Breast epithelium (tissue), 4 donors: ENCODE results near the gene POR. TPM values are rescaled to one million over a fixed set of nuclear protein-coding genes. Genes with fewer than 3 reads are reported as not detected.

Source experiments
- DNase-seq, 2 donors: peaks; one replicate each; pipeline ENCODE4 v3.0.0-alpha.2; 2019; ENCODE audit warnings: low spot score in 2 of 2
- H3K27ac ChIP-seq, 2 donors: fragments of 200-600 bp; sonication (generic) in 1 of 2; one replicate each; pipeline ENCODE4 v1.5.1; 2016 to 2019; ENCODE audit warnings: mild to moderate bottlenecking in 1 of 2
- H3K27me3 ChIP-seq, 2 donors: fragments of 200-600 bp; sonication (generic) in 1 of 2; one replicate each; pipeline versions ENCODE4 v1.5.1 to v1.6.0; 2017 to 2019; ENCODE audit warnings: control low read depth in 1 of 2, mild to moderate bottlenecking in 1 of 2
- H3K36me3 ChIP-seq: fragments of 200-600 bp; one replicate; pipeline ENCODE4 v1.5.1; 2019
- H3K4me1 ChIP-seq, 2 donors: fragments of 200-600 bp; sonication (generic); one replicate each; pipeline ENCODE4 v1.5.1; 2016 to 2019; ENCODE audit warnings: control low read depth in 1 of 2
- H3K4me3 ChIP-seq, 3 donors: fragments of 200-600 bp; sonication (generic); 1 replicate in 2 of 3; 2 replicates in 1 of 3; pipeline ENCODE4 v1.5.1; 2016 to 2019; ENCODE audit warnings: mild to moderate bottlenecking in 3 of 3, moderate library complexity in 2 of 3
- H3K9me3 ChIP-seq, 2 donors: fragments of 200-600 bp; sonication (generic) in 1 of 2; one replicate each; pipeline ENCODE4 v1.5.1; 2016 to 2019; ENCODE audit warnings: control low read depth in 1 of 2
- CTCF ChIP-seq, 3 donors: fragments of 450-650 bp; IDR thresholded peaks; one replicate each; pipeline ENCODE4 v1.5.1; 2016 to 2017; ENCODE audit warnings: antibody characterized with exemption in 3 of 3, mild to moderate bottlenecking in 3 of 3, moderate library complexity in 3 of 3
- POLR2A ChIP-seq: fragments of 450-650 bp; IDR thresholded peaks from one replicate; pipeline ENCODE4 v1.6.1; 2016; ENCODE audit warnings: antibody characterized with exemption, mild to moderate bottlenecking, moderate library complexity
- POLR2AphosphoS5 ChIP-seq, 3 donors: sonication (generic); formaldehyde crosslinking; IDR thresholded peaks; one replicate each; pipeline ENCODE4 v1.6.1; 2017; ENCODE audit warnings: antibody characterized with exemption in 3 of 3
- intact Hi-C: fragments of 100-400 bp; cut with DNase I; formaldehyde crosslinking; loops from one replicate; pipeline ENCODE4 v1.15.1; 2023; ENCODE audit warnings: low total_unique reads
- total RNA-seq, 3 donors: library from RNA; depleted of rRNA; stranded (reverse); fragments of >200 nt; gene quantifications; one replicate each; pipeline ENCODE4 v1.1.0, GENCODE V29; 2016

POR gene
- total RNA-seq, 3 donors from 2014 or later, result 62.1 to 123 (median 87.7) TPM

- peaks cover 0 to 4% of the 10 kb centered on the region in 2 donors for H3K4me1 ChIP-seq
- peak overlapping the region; percentile 73 to 90 for H3K27ac ChIP-seq
- intact Hi-C loops, result no loop called here
- H3K9me3 ChIP-seq, result no peaks in the 10 kb centered on the region
- H3K27me3 ChIP-seq, result no peaks in the 10 kb centered on the region
- DNase-seq, result peak in 1 of 2 donors; percentile 35
- no peaks in the 10 kb centered on the region for H3K36me3 ChIP-seq
- peak overlapping the region in 2 of 3 donors; percentile 11 to 39 for H3K4me3 ChIP-seq
- no peak for TF ChIP-seq POLR2A
- TF ChIP-seq CTCF (IDR thresholded peaks at IDR 0.05), result no peak
- TF ChIP-seq POLR2AphosphoS5 (IDR thresholded peaks at IDR 0.05), result peak; percentile 22 to 90 (median 84)
These were observed 51.4 kb downstream of the POR start for GRCh38 chr7:75966190-75966961.

GRCh38 chr7:75967055-75967454 is 52.1 kb downstream of the POR start:
- Histone ChIP-seq H3K4me3 (peak overlapping the region in 1 of 3 donors; percentile 28), H3K27ac (peak overlapping the region; percentile 52 to 90), H3K36me3 (no peaks in the 10 kb centered on the region), H3K9me3 (no peaks in the 10 kb centered on the region), H3K4me1 (peaks cover 0 to 4% of the 10 kb centered on the region in 2 donors), H3K27me3 (no peaks in the 10 kb centered on the region)
- intact Hi-C loops, result no loop called here
- TF ChIP-seq POLR2AphosphoS5 (IDR thresholded peaks at IDR 0.05) (no peak), POLR2A (no peak), CTCF (IDR thresholded peaks at IDR 0.05) (no peak)
- no peak for DNase-seq

GRCh38 chr7:75967487-75967997 is 52.6 kb downstream of the POR start:
- no peaks in the 10 kb centered on the region for H3K27me3 ChIP-seq
- TF ChIP-seq CTCF (IDR thresholded peaks at IDR 0.05) (no peak), POLR2A (no peak), POLR2AphosphoS5 (IDR thresholded peaks at IDR 0.05) (no peak)
- H3K27ac ChIP-seq, result peak overlapping the region; percentile 52 to 90
- intact Hi-C loops, result no loop called here
- H3K9me3 ChIP-seq, result no peaks in the 10 kb centered on the region
- peaks cover 0 to 4% of the 10 kb centered on the region in 2 donors for H3K4me1 ChIP-seq
- no peak for DNase-seq
- H3K4me3 ChIP-seq, result peak overlapping the region in 1 of 3 donors; percentile 28
- H3K36me3 ChIP-seq, result no peaks in the 10 kb centered on the region

GRCh38 chr7:75968012-75968411 is 53.1 kb downstream of the POR start:
- Histone ChIP-seq H3K9me3 (no peaks in the 10 kb centered on the region), H3K4me3 (no peak overlapping the region), H3K4me1 (peaks cover 0 to 4% of the 10 kb centered on the region in 2 donors), H3K27me3 (no peaks in the 10 kb centered on the region), H3K27ac (peak overlapping the region; percentile 52 to 90), H3K36me3 (no peaks in the 10 kb centered on the region)
- TF ChIP-seq CTCF (IDR thresholded peaks at IDR 0.05), result no peak
- TF ChIP-seq POLR2AphosphoS5 (IDR thresholded peaks at IDR 0.05), result no peak
- TF ChIP-seq POLR2A, result no peak
- intact Hi-C loops, result no loop called here
- DNase-seq, result no peak

- H3K36me3 ChIP-seq, result no peaks in the 10 kb centered on the region
- H3K4me3 ChIP-seq, result no peak overlapping the region
- no peak for TF ChIP-seq CTCF (IDR thresholded peaks at IDR 0.05)
- no peak for TF ChIP-seq POLR2AphosphoS5 (IDR thresholded peaks at IDR 0.05)
- TF ChIP-seq POLR2A, result no peak
- no peaks in the 10 kb centered on the region for H3K27me3 ChIP-seq
- no peaks in the 10 kb centered on the region for H3K9me3 ChIP-seq
- H3K27ac ChIP-seq, result peak overlapping the region; percentile 52 to 90
- DNase-seq, result no peak
- intact Hi-C loops, result no loop called here
- peaks cover 0 to 4% of the 10 kb centered on the region in 2 donors for H3K4me1 ChIP-seq
These were observed 53.6 kb downstream of the POR start for GRCh38 chr7:75968561-75969001.
